ENCODE measurements around the gene CHRM2. TPM values are rescaled to one million over a fixed set of nuclear protein-coding genes. Genes with fewer than 3 reads are reported as not detected.

CHRM2 gene
- total and polyA plus RNA-seq, 9 of the 15 experiments (the other 6 are each of a cell fraction or from before 2014, with no cell fraction given), result not detected

DNA sequence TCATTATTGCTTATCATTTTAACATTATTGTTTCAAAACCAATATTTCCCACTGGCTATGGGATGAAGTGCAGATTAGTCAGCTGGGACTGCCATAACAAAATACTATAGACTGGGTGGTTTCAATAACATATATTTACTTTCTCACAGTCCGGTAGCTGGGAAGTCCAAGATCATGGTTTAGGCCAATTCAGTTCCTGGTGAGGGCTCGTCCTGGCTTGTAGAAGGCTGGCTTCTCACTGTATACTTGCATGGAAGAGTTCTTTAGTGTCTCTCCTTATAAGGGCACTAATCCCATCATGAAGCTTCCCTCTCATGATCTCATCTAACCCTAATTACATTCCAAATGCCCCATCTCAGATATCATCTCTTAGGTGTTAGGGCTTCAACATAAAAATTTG lies 101.3 kb downstream of the CHRM2 start:
- no peak overlapping the region for H3K4me3 ChIP-seq
- no peaks in the 10 kb centered on the region for H3K9me1 ChIP-seq (ENCODE audit: control insufficient read depth, insufficient read depth, low read length)
- no peaks in the 10 kb centered on the region for H3K9me3 ChIP-seq (replicated peaks; ENCODE audit: control insufficient read depth, insufficient read depth, low read depth, low read length)
- intact Hi-C loops (cut with micrococcal nuclease) (no loop called here), in situ Hi-C loops (cut with MboI) (no loop called here)
- DNase-seq (ENCODE audit: extremely low read depth in 1 of 4, low spot score in 3 of 4), result no peak
- POLR2A ChIA-PET, result no interaction called here
- no peaks in the 10 kb centered on the region for H4K20me1 ChIP-seq (replicated peaks; ENCODE audit: control insufficient read depth, insufficient read depth, low read length)
- H2AFZ ChIP-seq (ENCODE audit: low read depth, low read length), result no peak overlapping the region
- ATAC-seq, result no peak
- no peak overlapping the region for H3K4me2 ChIP-seq (ENCODE audit: insufficient read depth, low read length)
- CTCF ChIA-PET (ENCODE audit: low intra/inter-chr PET ratio), result no interaction called here
- BruUV-seq (replicated peaks), result no TSS peak
- H3K36me3 ChIP-seq (ENCODE audit: control insufficient read depth, insufficient read depth, low read length), result no peaks in the 10 kb centered on the region
- no peak for FAIRE-seq
- H3K79me2 ChIP-seq (ENCODE audit: control insufficient read depth, insufficient read depth, low read length), result no peaks in the 10 kb centered on the region
- 0% methylated on average over 2 of the region's 2 CpGs for WGBS (ENCODE audit: insufficient coverage, low coverage, missing lambda C conversion rate)
- no peaks in the 10 kb centered on the region for H3K4me1 ChIP-seq (replicated peaks in 1 of 2; ENCODE audit: control insufficient read depth in 2 of 2, insufficient read depth in 2 of 2, low read length in 2 of 2)
- no peak for TF ChIP-seq CBX3 (IDR thresholded peaks at IDR 0.05; ENCODE audit: borderline replicate concordance in 1 of 2, low read length in 2 of 2)
- no peak for TF ChIP-seq SIN3A (IDR thresholded peaks at IDR 0.05; ENCODE audit: borderline replicate concordance in 2 of 2, control insufficient read depth in 1 of 2, low read depth in 2 of 2, low read length in 2 of 2)
- no peak for TF ChIP-seq BHLHE40 (IDR thresholded peaks at IDR 0.05; ENCODE audit: low read length)
- TF ChIP-seq TEAD1 (CRISPR knock-in tag; IDR thresholded peaks at IDR 0.05), result no peak
- no peak for TF ChIP-seq MXI1 (IDR thresholded peaks at IDR 0.05; ENCODE audit: low read depth, low read length)
- TF ChIP-seq LCOR (CRISPR knock-in tag; IDR thresholded peaks at IDR 0.05), result no peak
- TF ChIP-seq ELF4 (CRISPR knock-in tag; IDR thresholded peaks at IDR 0.05), result no peak
- no peak for TF ChIP-seq NFE2 (IDR thresholded peaks at IDR 0.05; ENCODE audit: low read depth)
- TF ChIP-seq ZNF431 (CRISPR knock-in tag; IDR thresholded peaks at IDR 0.05), result no peak
- TF ChIP-seq ZBTB11 (CRISPR knock-in tag; IDR thresholded peaks at IDR 0.05), result no peak
- TF ChIP-seq BRCA1 (IDR thresholded peaks at IDR 0.05), result no peak
- no peak for TF ChIP-seq BRCA1 (CRISPR knock-in tag; IDR thresholded peaks at IDR 0.05)
- TF ChIP-seq, protein P1, sequence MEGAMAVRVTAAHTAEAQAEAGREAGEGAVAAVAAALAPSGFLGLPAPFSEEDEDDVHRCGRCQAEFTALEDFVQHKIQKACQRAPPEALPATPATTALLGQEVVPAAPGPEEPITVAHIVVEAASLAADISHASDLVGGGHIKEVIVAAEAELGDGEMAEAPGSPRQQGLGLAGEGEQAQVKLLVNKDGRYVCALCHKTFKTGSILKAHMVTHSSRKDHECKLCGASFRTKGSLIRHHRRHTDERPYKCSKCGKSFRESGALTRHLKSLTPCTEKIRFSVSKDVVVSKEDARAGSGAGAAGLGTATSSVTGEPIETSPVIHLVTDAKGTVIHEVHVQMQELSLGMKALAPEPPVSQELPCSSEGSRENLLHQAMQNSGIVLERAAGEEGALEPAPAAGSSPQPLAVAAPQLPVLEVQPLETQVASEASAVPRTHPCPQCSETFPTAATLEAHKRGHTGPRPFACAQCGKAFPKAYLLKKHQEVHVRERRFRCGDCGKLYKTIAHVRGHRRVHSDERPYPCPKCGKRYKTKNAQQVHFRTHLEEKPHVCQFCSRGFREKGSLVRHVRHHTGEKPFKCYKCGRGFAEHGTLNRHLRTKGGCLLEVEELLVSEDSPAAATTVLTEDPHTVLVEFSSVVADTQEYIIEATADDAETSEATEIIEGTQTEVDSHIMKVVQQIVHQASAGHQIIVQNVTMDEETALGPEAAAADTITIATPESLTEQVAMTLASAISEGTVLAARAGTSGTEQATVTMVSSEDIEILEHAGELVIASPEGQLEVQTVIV (CRISPR knock-in tag; IDR thresholded peaks at IDR 0.05; ENCODE audit: borderline replicate concordance), result no peak
- H3K27ac ChIP-seq (ENCODE audit: extremely low read depth, low read depth, low read length), result no peak overlapping the region
- H3K27me3 ChIP-seq (ENCODE audit: control insufficient read depth in 2 of 2, insufficient read depth in 2 of 2, low read length in 2 of 2), result no peaks in the 10 kb centered on the region
- no peak overlapping the region for H3K9ac ChIP-seq (ENCODE audit: insufficient read depth in 1 of 2, low read depth in 2 of 2, low read length in 2 of 2)

Data from K562 (cell line).